Suppressor macrophage (primary cell): ENCODE data around the gene SUN5.
"Not testable (repeated sequence)": the region's sequence is repeated elsewhere in the genome, so short reads cannot be mapped to it uniquely, and the experiment has no call there.

Source experiments
- DNase-seq, 4 experiments: peaks; one replicate each; pipeline ENCODE4 v3.0.0-alpha.2; 2020 to 2022

SUN5 gene

DNA sequence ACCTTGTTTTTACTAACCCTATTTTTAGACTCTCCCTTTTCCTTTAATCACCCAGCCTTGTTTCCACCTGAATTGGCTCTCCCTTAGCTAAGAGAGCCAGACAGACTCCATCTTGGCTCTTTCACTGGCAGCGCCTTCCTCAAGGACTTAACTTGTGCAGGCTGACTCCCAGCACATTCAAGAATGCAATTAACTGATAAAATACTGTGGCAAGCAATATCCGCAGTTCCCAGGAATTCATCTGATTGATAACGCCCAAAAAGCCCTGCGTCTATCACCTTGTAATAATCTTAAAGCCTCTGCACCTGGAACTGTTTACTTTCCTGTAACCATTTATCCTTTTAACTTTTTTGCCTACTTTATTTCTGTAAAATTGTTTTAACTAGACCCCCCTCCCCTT is 29.1 kb downstream of the SUN5 start:
- not testable (repeated sequence) for DNase-seq

- not testable (repeated sequence) for DNase-seq
These were observed 29.8 kb downstream of the SUN5 start for GRCh38 chr20:32974204-32975064.

- no peak for DNase-seq
These were observed 31.0 kb downstream of the SUN5 start for GRCh38 chr20:32973077-32973717.

DNA sequence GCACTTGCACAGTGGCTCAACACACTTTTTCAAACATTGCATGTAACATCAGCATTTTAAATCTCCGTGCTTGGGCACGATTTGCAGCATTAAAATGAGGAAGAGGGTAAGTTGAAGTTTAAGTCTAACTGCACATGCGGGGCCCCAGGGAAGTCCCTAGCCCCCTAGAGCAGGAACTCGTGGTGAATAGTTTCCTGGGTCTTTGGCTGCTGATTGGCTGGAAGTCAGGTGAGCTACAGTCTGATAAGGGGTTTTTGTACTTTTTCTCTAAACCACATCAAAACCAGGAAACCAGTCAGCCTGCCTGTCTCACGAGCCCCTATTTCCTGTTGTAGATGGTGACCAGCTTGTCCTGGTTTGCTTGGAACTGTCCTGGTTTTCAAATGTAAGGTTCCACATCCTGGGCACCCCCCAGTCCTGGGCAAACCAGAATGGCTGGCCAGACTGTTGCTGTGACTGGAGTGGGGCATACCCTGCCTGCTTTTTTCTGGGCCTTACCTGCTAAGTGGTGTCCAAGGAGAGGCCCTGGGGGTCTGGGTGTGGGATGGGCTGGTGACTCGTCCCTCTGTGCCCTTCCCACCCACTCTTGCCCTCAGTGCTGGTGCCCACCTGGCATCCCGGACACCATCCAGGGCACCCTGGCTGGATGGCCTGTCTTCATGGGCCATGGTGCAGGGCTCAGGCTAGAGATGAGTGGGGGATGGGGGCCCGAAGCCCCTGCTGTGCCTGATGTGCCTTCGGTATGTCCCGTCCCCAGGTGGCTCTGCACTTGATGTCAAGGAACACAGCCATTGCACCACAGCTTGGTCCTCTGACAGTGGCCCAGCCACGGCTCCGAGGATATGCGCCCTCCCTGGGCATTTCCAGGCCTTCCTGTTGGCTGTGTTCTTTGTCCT is 31.8 kb downstream of the SUN5 start:
- peak; percentile 73 to 92 (median 85) for DNase-seq

DNA sequence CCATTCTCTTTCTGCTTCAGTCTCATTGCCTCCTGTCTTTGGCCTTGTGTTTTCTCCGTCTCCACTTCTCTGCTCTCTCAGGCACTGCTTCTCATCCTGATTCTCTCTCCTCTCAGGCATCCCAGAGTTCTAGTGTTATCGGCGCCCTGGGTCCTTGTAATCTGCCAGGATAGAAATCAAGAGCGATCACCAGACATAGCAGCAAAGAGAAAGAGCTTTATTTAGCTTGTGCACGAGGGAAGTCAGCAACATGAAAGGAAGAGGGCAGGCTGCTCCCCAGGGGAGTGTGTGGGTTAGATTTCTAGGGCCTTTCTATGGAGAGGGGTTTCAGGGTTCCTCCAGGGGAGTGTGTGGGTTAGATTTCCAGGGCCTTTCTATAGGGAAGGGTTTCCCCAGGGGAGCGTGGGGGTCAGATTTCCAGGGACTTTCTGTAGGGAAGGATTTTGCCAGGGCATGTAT is 32.5 kb downstream of the SUN5 start:
- DNase-seq = peak; percentile 22 to 63 (median 42)

DNA sequence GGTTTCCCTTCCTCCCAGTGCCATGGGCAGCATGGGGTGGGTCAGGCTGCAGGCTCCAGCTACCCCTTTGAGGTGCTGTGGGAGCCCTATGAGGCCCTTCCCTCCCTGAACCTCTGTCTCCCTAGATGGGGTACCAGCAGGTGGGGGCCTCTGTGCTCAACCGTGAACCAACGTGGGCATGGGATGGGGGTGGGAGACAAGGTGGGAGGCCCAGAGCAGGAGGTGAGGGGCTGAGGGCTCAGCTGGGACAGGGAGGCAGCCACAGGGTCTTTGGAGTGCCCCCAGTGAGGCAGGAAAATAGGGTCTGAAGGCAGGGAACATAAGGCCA is 33.3 kb downstream of the SUN5 start:
- DNase-seq = no peak

DNA sequence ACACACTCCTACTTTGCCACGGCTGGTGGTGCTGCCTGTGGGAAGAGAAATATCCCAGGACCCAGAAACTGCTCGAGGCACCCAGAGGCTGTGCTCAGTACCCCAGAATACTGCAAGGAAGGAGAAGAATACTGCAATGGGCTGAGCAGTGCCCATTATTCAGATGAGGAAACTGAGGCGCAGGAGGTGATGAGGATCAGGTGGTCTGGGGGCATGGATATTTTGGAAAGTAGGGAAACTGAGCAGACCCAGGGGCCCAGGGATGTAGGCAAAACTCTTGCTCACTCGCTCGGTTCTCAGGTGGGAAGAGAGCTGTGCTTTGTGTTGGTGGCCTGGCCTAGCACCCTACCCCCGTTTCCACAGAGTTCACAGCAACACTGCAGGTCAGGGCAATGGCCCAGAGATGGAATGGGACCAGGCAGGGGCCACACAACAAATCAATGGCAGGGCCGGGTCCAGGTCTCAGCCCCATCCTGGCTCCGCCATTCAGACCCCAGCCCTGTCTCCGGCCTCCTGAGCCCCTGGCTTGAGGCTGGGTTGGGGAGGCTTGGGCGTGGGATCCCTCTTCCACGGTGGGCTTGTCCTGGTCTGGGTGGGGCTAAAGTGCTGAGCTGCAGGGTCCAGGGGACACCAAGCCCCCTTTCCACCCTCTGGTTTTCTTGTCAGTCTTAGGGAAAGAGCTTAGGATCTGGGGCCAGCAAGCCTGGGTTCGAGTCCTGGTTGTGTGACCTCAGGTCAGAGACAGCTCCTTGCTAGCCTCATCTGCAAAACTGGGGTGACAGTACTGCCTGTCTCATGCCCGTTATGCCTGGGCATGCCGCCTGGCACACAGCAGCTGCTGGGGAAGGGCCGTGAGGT is 33.9 kb downstream of the SUN5 start:
- DNase-seq = no peak

DNA sequence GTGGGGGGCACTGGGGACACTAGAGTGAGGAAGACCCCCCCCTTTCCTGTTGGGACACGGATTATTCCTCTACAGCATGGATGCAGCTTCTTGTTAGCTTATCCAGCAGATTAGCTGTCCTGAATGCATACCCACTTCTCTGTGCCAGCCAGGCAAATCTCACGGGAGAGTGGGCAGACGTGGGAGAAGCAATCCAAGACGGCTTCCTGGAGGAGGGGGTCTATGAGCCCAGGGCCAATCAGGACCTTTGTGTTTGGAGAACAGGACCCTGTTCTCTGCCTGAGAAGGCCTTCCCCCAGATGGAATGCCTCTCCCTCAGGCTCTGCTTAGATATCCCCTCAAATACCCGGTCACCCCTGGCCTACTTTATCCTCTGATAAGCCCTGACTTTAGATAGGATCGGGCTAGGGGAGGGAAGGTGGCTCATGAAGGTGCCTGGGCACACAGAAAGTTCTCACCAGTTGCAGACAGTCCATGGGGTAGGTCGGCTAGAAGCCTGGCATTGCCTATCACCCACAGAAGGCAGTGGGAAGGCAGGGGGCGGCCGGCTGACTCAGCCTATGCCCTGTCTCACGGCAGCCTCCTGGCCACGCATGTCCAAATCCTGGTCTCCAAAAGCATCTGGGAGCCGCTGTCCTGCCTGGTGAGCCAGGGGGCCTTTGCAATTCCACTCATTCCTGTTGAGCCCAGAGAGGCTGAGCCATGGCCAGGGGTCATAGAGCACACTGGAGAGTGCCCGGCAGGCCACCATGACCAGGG is 34.7 kb downstream of the SUN5 start:
- no peak for DNase-seq

GRCh38 chr20:32968478-32969241 is 35.6 kb downstream of the SUN5 start:
- DNase-seq = no peak

DNA sequence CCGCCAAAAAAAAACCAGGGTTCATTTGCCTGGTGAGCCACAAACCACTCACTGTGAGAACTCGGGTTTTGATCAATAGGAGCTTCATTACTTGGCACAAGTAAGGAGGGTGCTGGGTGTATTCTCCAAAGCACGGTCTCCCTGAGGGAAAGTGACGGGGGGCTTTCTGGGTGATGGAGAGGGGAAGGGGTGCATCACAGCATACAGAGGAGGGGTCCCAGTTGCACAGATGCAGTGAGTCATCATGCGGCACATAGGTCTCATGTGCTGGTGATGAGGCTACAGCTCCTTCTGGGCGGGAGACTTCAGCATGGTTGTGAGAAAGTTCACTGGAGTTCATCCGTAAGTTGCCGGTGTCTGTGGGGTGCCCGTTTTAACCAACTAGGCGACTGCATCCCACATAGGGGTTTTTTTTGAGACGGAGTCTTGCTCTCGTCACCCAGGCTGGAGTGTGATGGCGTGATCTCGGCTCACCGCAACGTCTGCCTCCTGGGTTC is 36.2 kb downstream of the SUN5 start:
- no peak for DNase-seq

GRCh38 chr20:32966881-32967781 is 37.1 kb downstream of the SUN5 start:
- DNase-seq = peak in 1 of 4 experiments; percentile 15

DNA sequence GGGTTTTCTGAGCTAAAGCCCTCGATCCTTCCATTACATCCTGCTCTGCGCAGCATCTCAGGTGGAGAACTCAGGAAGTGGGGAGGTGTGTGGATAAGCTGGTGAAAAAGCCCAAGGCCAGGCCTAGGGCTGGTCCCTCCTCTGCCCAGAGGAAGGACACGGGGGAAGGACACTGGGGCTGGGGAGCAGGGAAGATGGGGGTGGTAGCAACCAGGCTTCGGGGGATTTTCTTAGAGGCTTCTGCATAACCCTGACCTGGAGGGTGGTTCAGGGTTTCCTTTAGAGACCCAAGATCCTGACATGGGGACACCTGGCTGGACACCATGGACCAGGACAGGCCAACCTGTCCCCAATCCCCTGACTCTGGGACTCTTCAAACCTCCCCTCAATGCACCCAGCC is 37.9 kb downstream of the SUN5 start:
- no peak for DNase-seq

- no peak for DNase-seq
These were observed 38.5 kb downstream of the SUN5 start for GRCh38 chr20:32965581-32966373.

DNA sequence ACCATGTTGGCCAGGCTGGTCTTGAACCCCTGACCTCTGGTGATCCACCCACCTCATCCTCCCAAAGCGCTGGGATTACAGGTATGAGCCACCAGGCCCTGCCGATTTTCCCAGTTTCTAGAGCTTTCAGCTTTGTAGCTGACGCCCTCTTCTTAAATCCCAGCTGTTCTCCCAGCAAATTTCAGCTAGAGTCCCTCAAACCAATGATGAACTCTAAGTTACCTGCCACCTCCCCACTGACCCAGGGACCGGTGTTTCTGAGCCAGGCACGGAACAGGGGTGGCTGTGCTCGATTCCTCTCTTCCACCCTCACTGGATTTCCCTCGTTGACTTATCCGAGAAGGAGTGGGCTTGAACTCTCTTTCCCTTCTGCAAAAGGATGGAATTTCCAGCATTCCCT is 39.1 kb downstream of the SUN5 start:
- DNase-seq = no peak

DNA sequence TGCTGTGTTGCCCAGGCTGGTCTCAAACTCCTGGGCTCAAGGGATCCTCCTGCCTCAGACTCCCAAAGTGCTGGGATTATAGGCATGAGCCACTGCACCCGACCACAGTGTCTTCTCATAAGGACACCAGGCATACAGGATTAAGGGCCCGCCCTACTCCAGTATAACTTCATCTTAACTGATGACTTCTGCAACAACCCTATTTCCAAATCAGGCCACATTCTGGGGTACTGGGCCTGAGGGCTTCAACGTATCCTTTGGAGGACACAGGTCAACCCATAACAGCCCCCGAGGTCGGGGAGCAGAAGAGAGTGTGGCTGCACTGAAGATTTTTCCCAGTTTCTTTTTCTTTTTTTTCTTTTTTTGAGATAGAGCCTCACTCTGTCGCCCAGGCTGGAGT is 39.7 kb downstream of the SUN5 start:
- no peak for DNase-seq

DNA sequence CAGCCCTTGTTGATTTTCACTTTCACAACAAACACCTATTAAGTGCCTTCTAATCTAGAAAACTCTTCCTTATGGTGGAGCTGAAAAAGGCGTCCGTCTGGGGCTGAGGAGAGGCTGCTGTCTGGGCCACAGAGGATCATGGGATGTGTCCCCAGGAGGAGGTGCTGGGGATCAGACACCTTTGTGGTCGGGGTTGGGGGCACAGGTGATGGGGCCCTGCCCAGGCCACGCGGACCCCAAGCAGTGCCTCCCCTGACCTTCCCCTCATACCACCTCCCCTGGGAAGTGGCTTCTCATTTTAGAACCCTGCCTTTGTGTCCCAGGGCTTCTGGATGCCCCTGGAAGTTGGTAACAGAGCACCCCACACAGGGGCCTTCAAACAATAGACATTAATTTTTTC is 41.1 kb downstream of the SUN5 start:
- no peak for DNase-seq

DNA sequence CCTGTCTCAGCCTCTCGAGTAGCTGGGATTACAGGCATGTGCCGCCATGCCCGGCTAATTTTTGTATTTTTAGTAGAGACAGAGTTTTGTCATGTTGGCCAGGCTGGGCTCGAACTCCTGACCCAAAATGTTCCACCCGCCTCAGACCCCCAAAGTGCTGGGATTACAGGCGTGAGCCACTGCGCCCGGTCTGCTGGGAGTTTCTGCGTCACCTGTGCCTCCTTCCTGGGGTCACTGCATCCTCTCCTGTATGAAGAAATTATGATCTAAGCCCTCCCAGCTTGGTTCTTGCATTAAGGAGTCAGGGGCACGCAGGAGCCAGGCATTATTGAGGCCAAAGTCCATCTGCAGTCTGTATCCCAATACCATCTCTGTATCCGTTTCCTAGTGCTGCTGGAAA is 41.6 kb downstream of the SUN5 start:
- not testable (repeated sequence) for DNase-seq

DNA sequence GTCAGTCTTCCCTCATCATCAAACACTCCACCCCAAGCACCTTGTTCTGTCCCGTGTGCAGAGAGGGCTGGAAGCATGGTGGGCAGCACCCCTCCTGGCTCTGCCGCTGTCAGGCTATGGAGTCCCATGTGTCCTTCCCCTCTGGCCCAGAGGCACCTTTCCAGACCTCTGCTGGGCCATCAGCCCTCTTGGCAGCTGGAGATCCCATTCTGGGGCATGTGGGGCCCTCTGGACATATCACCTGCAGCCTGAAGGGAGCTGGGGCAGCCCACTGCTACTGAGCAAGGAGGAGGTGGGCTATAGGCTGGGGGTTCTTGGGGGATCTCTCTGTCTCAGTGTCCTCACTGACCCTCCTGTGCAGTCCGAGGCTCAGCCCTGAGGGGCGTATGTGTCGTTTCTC is 42.2 kb downstream of the SUN5 start:
- DNase-seq = no peak
